Smooth muscle cell (in vitro differentiated cells): Measurements from ENCODE around the gene FAN1. TPM values are rescaled to one million over a fixed set of nuclear protein-coding genes. Genes with fewer than 3 reads are reported as not detected.

ENCODE experiments used
- DNase-seq: peaks from one replicate; lab custom pipeline; 2025; ENCODE audit not compliant: unreplicated experiment; lab: John Stamatoyannopoulos, UW
- H2AFZ ChIP-seq: fragments of 200-600 bp; sonication (generic); 2 replicates; pipeline ENCODE4 v1.6.0; 2016; ENCODE audit warnings: antibody characterized with exemption, low read depth, mild to moderate bottlenecking
- H3F3A ChIP-seq: fragments of 200-600 bp; sonication (generic); 2 replicates; pipeline ENCODE4 v1.6.0; 2017; ENCODE audit warnings: antibody characterized with exemption, low read depth
- H3K27ac ChIP-seq: fragments of 200-600 bp; sonication (generic); 2 replicates; pipeline ENCODE4 v1.5.1; 2016; ENCODE audit warnings: low read depth, mild to moderate bottlenecking
- H3K27me3 ChIP-seq: fragments of 200-600 bp; sonication (generic); 2 replicates; pipeline ENCODE4 v1.6.1; 2016; ENCODE audit warnings: low read depth, mild to moderate bottlenecking
- H3K36me3 ChIP-seq: fragments of 200-600 bp; sonication (generic); 2 replicates; pipeline ENCODE4 v1.5.1; 2016; ENCODE audit warnings: low read depth
- H3K4me1 ChIP-seq: fragments of 200-600 bp; sonication (generic); 2 replicates; pipeline ENCODE4 v1.5.1; 2016; ENCODE audit warnings: low read depth
- H3K4me2 ChIP-seq: fragments of 200-600 bp; sonication (generic); 2 replicates; pipeline ENCODE4 v1.6.0; 2016; ENCODE audit warnings: mild to moderate bottlenecking
- H3K4me3 ChIP-seq: fragments of 200-600 bp; sonication (generic); 2 replicates; pipeline ENCODE4 v1.5.1; 2016; ENCODE audit warnings: mild to moderate bottlenecking
- H3K79me2 ChIP-seq: fragments of 200-600 bp; sonication (generic); 2 replicates; pipeline ENCODE4 v1.6.0; 2016; ENCODE audit warnings: low read depth, mild to moderate bottlenecking
- H3K9ac ChIP-seq: fragments of 200-600 bp; sonication (generic); 2 replicates; pipeline ENCODE4 v1.6.0; 2016; ENCODE audit warnings: low read depth
- H3K9me3 ChIP-seq: fragments of 200-600 bp; sonication (generic); replicated peaks from 2 replicates; pipeline ENCODE4 v1.5.1; 2016; ENCODE audit warnings: low read depth
- H4K20me1 ChIP-seq: fragments of 200-600 bp; sonication (generic); 2 replicates; pipeline ENCODE4 v1.6.0; 2016; ENCODE audit warnings: low read depth
- CTCF ChIP-seq: fragments of 200-600 bp; sonication (generic); IDR thresholded peaks from 2 replicates; pipeline ENCODE4 v1.5.1; 2017; ENCODE audit warnings: borderline replicate concordance, mild to moderate bottlenecking, antibody characterized with exemption; ENCODE audit not compliant: insufficient read depth, poor library complexity, severe bottlenecking
- WGBS: methylation state at CpG from one replicate; pipeline ENCODE4 v1.1.7; 2016; ENCODE audit warnings: low lambda C conversion rate; 5-methylcytosine and 5-hydroxymethylcytosine counted together
- polyA plus RNA-seq: library from polyadenylated mRNA; unstranded; fragments of >200 nt; fragmentation: Nextera tagmentation; extraction: Ambion mirVana; gene quantifications from 2 replicates; pipeline ENCODE4 v1.2.1, GENCODE V29; 2016
- total RNA-seq: library from RNA; depleted of rRNA; stranded (reverse); fragments of >200 nt; gene quantifications from 2 replicates; pipeline ENCODE4 v1.2.3, GENCODE V29; 2014

FAN1 gene
- total and polyA plus RNA-seq, 2 experiments from 2014 or later, result 7.7 to 12.1 TPM

- Histone ChIP-seq H4K20me1 (no peaks in the 10 kb centered on the region), H3K27ac (no peak overlapping the region)
Observed at GRCh38 chr15:30933293-30933692, 29.6 kb downstream of the FAN1 start.

GRCh38 chr15:30939161-30939560, 35.4 kb downstream of the FAN1 start:
- Histone ChIP-seq H3K9ac (no peak overlapping the region), H3K36me3 (peaks cover 25% of the 10 kb centered on the region), H3K79me2 (no peaks in the 10 kb centered on the region), H3K4me3 (no peak overlapping the region), H3K27ac (no peak overlapping the region), H2AFZ (no peak overlapping the region), H4K20me1 (no peaks in the 10 kb centered on the region), H3K27me3 (no peaks in the 10 kb centered on the region), H3K9me3 (no peaks in the 10 kb centered on the region), H3K4me2 (no peak overlapping the region), H3F3A (peaks cover 12% of the 10 kb centered on the region), H3K4me1 (no peaks in the 10 kb centered on the region)
- TF ChIP-seq CTCF, result no peak
- WGBS, result 96% methylated on average over 7 of the region's 7 CpGs
- no peak for DNase-seq

More at GRCh38 chr15:30933293-30933692, 29.6 kb downstream of the FAN1 start:
- Histone ChIP-seq H3K4me3 (no peak overlapping the region), H3F3A (no peaks in the 10 kb centered on the region), H2AFZ (no peak overlapping the region), H3K36me3 (peaks cover 16% of the 10 kb centered on the region), H3K27me3 (no peaks in the 10 kb centered on the region), H3K79me2 (no peaks in the 10 kb centered on the region), H3K4me2 (no peak overlapping the region), H3K9me3 (no peaks in the 10 kb centered on the region), H3K9ac (no peak overlapping the region), H3K4me1 (no peaks in the 10 kb centered on the region)
- TF ChIP-seq CTCF, result no peak
- DNase-seq, result no peak

DNA sequence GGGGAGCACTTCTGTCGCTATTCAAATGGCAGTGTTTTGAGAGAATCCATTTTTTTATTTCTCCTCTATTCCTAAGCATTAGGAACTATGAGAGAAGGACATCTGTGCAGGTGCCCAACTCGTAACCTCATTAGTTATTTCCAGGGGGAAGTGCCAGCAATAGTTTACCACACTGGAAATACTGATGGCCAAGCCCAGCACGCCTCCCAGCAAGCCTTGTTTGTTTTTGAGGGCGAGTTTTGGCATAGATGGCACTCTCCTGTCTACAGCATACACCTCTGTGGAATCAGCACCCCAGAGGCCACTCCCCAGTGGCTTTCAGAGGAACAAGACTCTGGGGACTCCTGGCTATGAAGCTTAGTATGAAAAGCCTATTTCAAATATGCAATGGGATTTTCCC, 36.6 kb downstream of the FAN1 start:
- Histone ChIP-seq H3K4me2 (no peak overlapping the region), H2AFZ (no peak overlapping the region), H3K4me3 (no peak overlapping the region), H3K27ac (no peak overlapping the region), H3K36me3 (peaks cover 23% of the 10 kb centered on the region), H3K79me2 (no peaks in the 10 kb centered on the region), H3K27me3 (no peaks in the 10 kb centered on the region), H3K4me1 (no peaks in the 10 kb centered on the region), H4K20me1 (no peaks in the 10 kb centered on the region), H3K9ac (no peak overlapping the region), H3F3A (peaks cover 12% of the 10 kb centered on the region), H3K9me3 (no peaks in the 10 kb centered on the region)
- TF ChIP-seq CTCF, result no peak
- 97% methylated on average over 4 of the region's 4 CpGs for WGBS
- no peak for DNase-seq

- Histone ChIP-seq H3K79me2 (no peaks in the 10 kb centered on the region), H3K4me1 (no peaks in the 10 kb centered on the region), H3K4me2 (no peak overlapping the region), H3F3A (peaks cover 12% of the 10 kb centered on the region), H3K9ac (no peak overlapping the region), H3K36me3 (peaks cover 29% of the 10 kb centered on the region), H2AFZ (no peak overlapping the region), H3K27ac (no peak overlapping the region), H3K27me3 (no peaks in the 10 kb centered on the region), H4K20me1 (no peaks in the 10 kb centered on the region), H3K9me3 (no peaks in the 10 kb centered on the region), H3K4me3 (no peak overlapping the region)
- 94% methylated on average over 15 of the region's 15 CpGs for WGBS
- TF ChIP-seq CTCF, result no peak
- no peak for DNase-seq
Observed at GRCh38 chr15:30941520-30941919, 37.8 kb downstream of the FAN1 start.
